HepG2 (cell line): ENCODE measurements around the gene WBP1. TPM values are rescaled to one million over a fixed set of nuclear protein-coding genes. Genes with fewer than 3 reads are reported as not detected.
A peak's percentile ranks its signal among the peaks of the same experiment; 100 is the strongest.

Experiments used
- CCDC6 ChIP-seq: sonication (generic); formaldehyde crosslinking; IDR thresholded peaks from 2 replicates; pipeline ENCODE4 v1.8.1; 2022; ENCODE audit warnings: mild to moderate bottlenecking, missing genetic modification reagents, moderate library complexity
- GFI1 ChIP-seq: sonication (generic); formaldehyde crosslinking; IDR thresholded peaks from 2 replicates; pipeline ENCODE4 v1.5.0; 2020; ENCODE audit warnings: missing genetic modification reagents, mild to moderate bottlenecking, borderline replicate concordance
- HINFP ChIP-seq: sonication (generic); formaldehyde crosslinking; IDR thresholded peaks from 2 replicates; pipeline ENCODE4 v1.4.0; 2020; ENCODE audit warnings: low read depth, mild to moderate bottlenecking, missing genetic modification reagents
- JDP2 ChIP-seq: sonication (generic); formaldehyde crosslinking; IDR thresholded peaks from 2 replicates; pipeline ENCODE4 v1.8.1; 2022; ENCODE audit warnings: missing genetic modification reagents, borderline replicate concordance
- KDM2A ChIP-seq: sonication (generic); formaldehyde crosslinking; IDR thresholded peaks from 2 replicates; pipeline ENCODE4 v1.4.0; 2020; ENCODE audit warnings: low read depth, missing genetic modification reagents, borderline replicate concordance
- KDM5B ChIP-seq: sonication (generic); formaldehyde crosslinking; IDR thresholded peaks from 2 replicates; pipeline ENCODE4 v1.4.0; 2020; ENCODE audit warnings: missing genetic modification reagents, mild to moderate bottlenecking, borderline replicate concordance
- KLF6 ChIP-seq: IDR thresholded peaks from 2 replicates; pipeline ENCODE4 v1.8.0; 2016; ENCODE audit warnings: missing biosample characterization, missing genetic modification reagents
- MYC ChIP-seq: sonication (generic); formaldehyde crosslinking; IDR thresholded peaks from 2 replicates; pipeline ENCODE4 v1.9.0; 2021; ENCODE audit warnings: missing genetic modification reagents, borderline replicate concordance
- NFRKB ChIP-seq: fragments of 450-650 bp; IDR thresholded peaks from 2 replicates; pipeline ENCODE4 v1.6.1; 2017
- NR3C1 ChIP-seq: sonication (generic); formaldehyde crosslinking; IDR thresholded peaks from 2 replicates; pipeline ENCODE4 v1.4.0; 2020; ENCODE audit warnings: missing genetic modification reagents
- PCBP1 ChIP-seq: fragments of 200-400 bp; formaldehyde crosslinking; IDR thresholded peaks from 2 replicates; pipeline ENCODE4 v1.6.1; 2017; ENCODE audit warnings: mild to moderate bottlenecking, low read depth, low read length, borderline replicate concordance
- PHF5A ChIP-seq: IDR thresholded peaks from one replicate; pipeline ENCODE4 v1.6.1; 2018; ENCODE audit warnings: low read depth, missing genetic modification reagents; ENCODE audit not compliant: unreplicated experiment
- PRDM10 ChIP-seq: sonication (generic); formaldehyde crosslinking; IDR thresholded peaks from 2 replicates; pipeline ENCODE4 v1.4.0; 2020; ENCODE audit warnings: low read depth, missing genetic modification reagents
- RARG ChIP-seq: sonication (generic); formaldehyde crosslinking; IDR thresholded peaks from 2 replicates; pipeline ENCODE4 v1.4.0; 2020; ENCODE audit warnings: low read depth, mild to moderate bottlenecking, missing genetic modification reagents
- SNRNP70 ChIP-seq: fragments of 200-400 bp; formaldehyde crosslinking; IDR thresholded peaks from 2 replicates; pipeline ENCODE4 v1.6.1; 2017; ENCODE audit warnings: mild to moderate bottlenecking, low read depth, low read length, moderate library complexity
- TARDBP ChIP-seq: sonication (generic); formaldehyde crosslinking; IDR thresholded peaks from 2 replicates; pipeline ENCODE4 v1.8.0; 2022; ENCODE audit warnings: mild to moderate bottlenecking, missing genetic modification reagents
- TEAD2 ChIP-seq: sonication (generic); formaldehyde crosslinking; IDR thresholded peaks from 2 replicates; pipeline ENCODE4 v1.9.0; 2021; ENCODE audit warnings: missing genetic modification reagents
- ZMAT3 ChIP-seq: sonication (generic); formaldehyde crosslinking; conservative IDR thresholded peaks from 2 replicates; pipeline ENCODE4 v1.7.0; 2021; ENCODE audit warnings: missing genetic modification reagents
- ZMYM3 ChIP-seq: sonication (generic); formaldehyde crosslinking; IDR thresholded peaks from 2 replicates; pipeline ENCODE4 v1.5.1; 2020; ENCODE audit warnings: mild to moderate bottlenecking, missing genetic modification reagents
- ZNF605 ChIP-seq: sonication (generic); formaldehyde crosslinking; IDR thresholded peaks from 2 replicates; pipeline ENCODE4 v1.8.0; 2022; ENCODE audit warnings: mild to moderate bottlenecking, missing genetic modification reagents
- ZXDC ChIP-seq: sonication (generic); formaldehyde crosslinking; IDR thresholded peaks from 2 replicates; pipeline ENCODE4 v1.5.0; 2020; ENCODE audit warnings: mild to moderate bottlenecking, missing genetic modification reagents
- polyA plus RNA-seq, 8 experiments: library from polyadenylated mRNA; depleted of rRNA in 3 of 8; stranded (reverse) in 7 of 8; unstranded in 1 of 8; fragments of >200 nt; fragmentation: Illumina TruSeq in 4 of 8; extraction: Trizol in 4 of 8; gene quantifications; 2 replicates each; pipeline versions ENCODE4 v1.2.1 to v1.2.3, GENCODE V29; 2011 to 2016; ENCODE audit warnings: low read depth in 4 of 8, missing spikeins in 1 of 8, mixed read lengths in 1 of 8; ENCODE audit not compliant: insufficient read depth in 1 of 8
- total RNA-seq, 5 experiments: library from RNA; depleted of rRNA; stranded (reverse); fragments of >200 nt; fragmentation: Illumina TruSeq; extraction: Trizol; gene quantifications; 2 replicates each; pipeline ENCODE4 v1.2.3, GENCODE V29; 2016; ENCODE audit warnings: low read depth in 1 of 5

Gene WBP1
- total and polyA plus RNA-seq, 2 of the 13 experiments (the other 11 are each of a cell fraction or from before 2014, with no cell fraction given) = 38.8 to 85.7 TPM

- TF ChIP-seq ZNF605 (CRISPR knock-in tag) = peak; percentile 13
- TF ChIP-seq KDM5B (CRISPR knock-in tag) = no peak
- TF ChIP-seq PRDM10 (CRISPR knock-in tag) = 0 out of 2 replicates have a peak, but pooled peaks have one; percentile 15
- TF ChIP-seq ZXDC (CRISPR knock-in tag) = peak; percentile 29; the same call in 1 of the 2 replicates
- no peak for TF ChIP-seq JDP2 (CRISPR knock-in tag)
- TF ChIP-seq CCDC6 = no peak
- 0 out of 2 replicates have a peak, but pooled peaks have one; percentile 16 for TF ChIP-seq PCBP1
- 0 out of 2 replicates have a peak, but pooled peaks have one; percentile 41 for TF ChIP-seq HINFP (CRISPR knock-in tag)
- no peak for TF ChIP-seq SNRNP70
- no peak for TF ChIP-seq NR3C1 (CRISPR knock-in tag)
- TF ChIP-seq ZMAT3 = 0 out of 2 replicates have a peak, but pooled peaks have one; percentile 9
- TF ChIP-seq TEAD2 (CRISPR knock-in tag) = no peak
- TF ChIP-seq KDM2A = peak; percentile 52
- peak; percentile 74; the same call in 1 of the 2 replicates for TF ChIP-seq ZMYM3 (CRISPR knock-in tag)
- TF ChIP-seq NFRKB = no peak
- peak; percentile 0 for TF ChIP-seq PHF5A (CRISPR knock-in tag)
- TF ChIP-seq KLF6 (CRISPR knock-in tag) = no peak
- no peak; the same call in 1 of the 2 replicates for TF ChIP-seq RARG (CRISPR knock-in tag)
- TF ChIP-seq TARDBP = 0 out of 2 replicates have a peak, but pooled peaks have one; percentile 7
- no peak; the same call in 1 of the 2 replicates for TF ChIP-seq GFI1
- TF ChIP-seq MYC (CRISPR knock-in tag) = 0 out of 2 replicates have a peak, but pooled peaks have one; percentile 2
Measured at GRCh38 chr2:74507926-74508520, 49.8 kb downstream of the WBP1 start (continued).
